ENCODE measurements around the gene RAB43. TPM values are rescaled to one million over a fixed set of nuclear protein-coding genes. Genes with fewer than 3 reads are reported as not detected.

The RAB43 gene
- total RNA-seq, 1 donor from 2014 or later = 8.6 TPM

DNA sequence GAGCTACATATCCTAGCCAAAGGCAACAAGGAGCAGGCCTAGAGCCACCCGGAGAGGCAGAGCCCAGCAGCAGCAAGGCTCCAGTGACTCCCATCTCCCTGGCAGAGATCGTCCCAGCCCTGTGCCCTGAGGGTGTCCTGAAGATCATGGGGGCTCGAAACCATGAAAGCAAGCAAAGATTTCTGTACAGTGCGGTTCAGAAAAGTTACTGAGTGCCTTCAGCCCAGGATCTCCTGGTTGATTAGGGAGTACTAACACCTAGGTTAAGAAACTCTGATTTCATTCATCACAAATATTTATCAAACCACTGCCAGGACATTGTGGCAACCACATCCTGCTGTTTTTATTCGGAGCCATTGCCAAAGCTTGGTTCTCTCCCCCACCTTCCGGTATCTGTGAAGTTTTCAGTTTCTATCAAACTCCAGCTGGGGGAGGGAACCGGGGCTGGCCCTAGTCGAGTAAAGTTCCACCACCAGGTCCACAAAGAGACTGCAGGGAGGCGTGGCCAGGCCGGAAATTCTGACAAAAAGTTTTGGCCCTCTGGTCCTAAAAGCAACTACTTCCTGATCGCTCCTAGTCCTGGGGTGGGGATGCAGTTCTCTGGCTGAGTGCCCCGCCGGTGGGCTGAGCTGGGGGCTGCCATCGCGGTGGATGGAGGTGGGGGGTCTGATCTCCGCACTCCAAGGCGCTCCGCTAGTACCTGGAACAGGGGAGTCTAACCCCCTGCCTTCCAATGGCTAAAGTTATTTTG is 1.2 kb downstream of the RAB43 start:
- H3K4me1 ChIP-seq = peaks cover 28% of the 10 kb centered on the region

DNA sequence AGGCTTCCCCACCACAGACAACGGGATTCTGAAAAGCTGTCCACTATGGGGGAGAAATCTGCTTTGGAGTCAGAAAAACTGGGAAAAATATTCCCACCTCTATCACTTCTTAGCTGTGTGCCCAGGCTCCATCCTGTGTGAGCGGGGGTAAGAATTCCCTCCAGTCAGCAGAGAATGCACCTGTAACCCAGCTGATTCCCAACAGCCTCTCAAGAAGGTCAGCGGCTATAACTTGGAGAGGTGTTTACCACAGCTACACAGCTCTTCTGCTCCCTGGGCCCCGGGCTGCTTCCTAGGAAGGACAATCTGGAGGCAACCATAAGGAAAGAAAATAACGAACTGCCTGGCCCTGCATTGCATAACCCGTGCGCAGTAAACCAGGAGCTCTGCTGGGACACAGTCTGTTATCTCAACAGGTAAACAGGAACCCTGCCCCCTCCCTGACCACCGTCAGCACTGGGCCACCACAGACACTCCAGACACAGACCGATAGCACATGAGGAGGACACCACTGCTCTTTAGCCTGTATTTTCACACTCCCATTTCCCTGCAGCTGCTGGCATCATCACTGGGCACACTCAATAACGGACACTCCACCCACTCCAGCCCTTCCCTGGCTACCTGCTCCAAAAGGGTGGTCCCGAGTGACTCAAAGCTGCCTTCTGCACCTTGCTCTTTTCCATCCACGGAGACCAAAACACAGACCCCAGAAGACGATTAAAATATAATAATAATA is 2.1 kb downstream of the RAB43 start:
- Histone ChIP-seq H3K9me3 (no peaks in the 10 kb centered on the region), H3K27ac (peak overlapping the region; percentile 95), H3K36me3 (peaks cover 0 to 6% of the 10 kb centered on the region in 2 donors), H3K4me1 (peaks cover 28% of the 10 kb centered on the region), H3K27me3 (no peaks in the 10 kb centered on the region), H3K4me3 (peak overlapping the region; percentile 68 to 85)
- no peak for TF ChIP-seq POLR2A (IDR thresholded peaks at IDR 0.05)
- TF ChIP-seq POLR2AphosphoS5 (IDR thresholded peaks at IDR 0.05; ENCODE audit: insufficient read depth in 1 of 2, low read depth in 1 of 2) = no peak
- TF ChIP-seq, protein P1, sequence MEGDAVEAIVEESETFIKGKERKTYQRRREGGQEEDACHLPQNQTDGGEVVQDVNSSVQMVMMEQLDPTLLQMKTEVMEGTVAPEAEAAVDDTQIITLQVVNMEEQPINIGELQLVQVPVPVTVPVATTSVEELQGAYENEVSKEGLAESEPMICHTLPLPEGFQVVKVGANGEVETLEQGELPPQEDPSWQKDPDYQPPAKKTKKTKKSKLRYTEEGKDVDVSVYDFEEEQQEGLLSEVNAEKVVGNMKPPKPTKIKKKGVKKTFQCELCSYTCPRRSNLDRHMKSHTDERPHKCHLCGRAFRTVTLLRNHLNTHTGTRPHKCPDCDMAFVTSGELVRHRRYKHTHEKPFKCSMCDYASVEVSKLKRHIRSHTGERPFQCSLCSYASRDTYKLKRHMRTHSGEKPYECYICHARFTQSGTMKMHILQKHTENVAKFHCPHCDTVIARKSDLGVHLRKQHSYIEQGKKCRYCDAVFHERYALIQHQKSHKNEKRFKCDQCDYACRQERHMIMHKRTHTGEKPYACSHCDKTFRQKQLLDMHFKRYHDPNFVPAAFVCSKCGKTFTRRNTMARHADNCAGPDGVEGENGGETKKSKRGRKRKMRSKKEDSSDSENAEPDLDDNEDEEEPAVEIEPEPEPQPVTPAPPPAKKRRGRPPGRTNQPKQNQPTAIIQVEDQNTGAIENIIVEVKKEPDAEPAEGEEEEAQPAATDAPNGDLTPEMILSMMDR (IDR thresholded peaks at IDR 0.05) = no peak
- intact Hi-C loops (cut with DNase I) = loop anchor here (10.0 kb wide), 1 partner anchor 65 kb away; no protein-coding TSS in a partner anchor
- no peak for DNase-seq (ENCODE audit: extremely low spot score in 2 of 2)

More for the DNA sequence above, 1.2 kb downstream of the RAB43 start:
- Histone ChIP-seq H3K36me3 (no peaks in the 10 kb centered on the region), H3K4me3 (peak overlapping the region; percentile 68 to 85), H3K27ac (peak overlapping the region; percentile 95), H3K9me3 (no peaks in the 10 kb centered on the region), H3K27me3 (no peaks in the 10 kb centered on the region)
- DNase-seq (ENCODE audit: extremely low spot score in 2 of 2) = peak in 1 of 2 donors; percentile 95
- intact Hi-C loops (cut with DNase I) = loop anchor here (10.0 kb wide), 1 partner anchor 66 kb away; no protein-coding TSS in a partner anchor
- TF ChIP-seq POLR2AphosphoS5 (IDR thresholded peaks at IDR 0.05; ENCODE audit: insufficient read depth in 1 of 2, low read depth in 1 of 2) (peak; percentile 50 to 73), POLR2A (IDR thresholded peaks at IDR 0.05) (peak in 1 of 2 donors; percentile 45)
- TF ChIP-seq, protein P1 (IDR thresholded peaks at IDR 0.05) = no peak

DNA sequence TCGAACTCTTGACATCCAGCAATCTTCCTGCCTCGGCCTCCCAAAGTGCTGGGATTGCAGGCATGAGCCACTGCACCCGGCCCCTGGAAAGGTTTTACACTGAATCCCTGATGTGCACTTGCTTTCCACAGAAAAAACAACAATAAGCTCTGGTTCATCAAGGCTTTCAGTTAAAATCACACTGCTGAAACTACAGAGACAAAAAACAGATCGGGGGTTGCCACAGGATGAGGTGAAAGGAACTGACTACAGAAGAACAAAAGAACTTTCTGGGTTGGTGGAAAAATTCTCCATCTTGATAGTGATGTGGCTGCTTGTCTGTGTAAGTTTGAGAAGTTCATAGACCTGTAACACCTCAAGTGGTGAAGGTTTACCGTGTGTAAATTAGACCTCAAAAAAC is 2.9 kb downstream of the RAB43 start:
- no peaks in the 10 kb centered on the region for H3K9me3 ChIP-seq
- no peak overlapping the region for H3K27ac ChIP-seq
- H3K4me3 ChIP-seq = no peak overlapping the region
- DNase-seq (ENCODE audit: extremely low spot score in 2 of 2) = no peak
- peaks cover 28% of the 10 kb centered on the region for H3K4me1 ChIP-seq
- H3K36me3 ChIP-seq = peaks cover 0 to 6% of the 10 kb centered on the region in 2 donors
- intact Hi-C loops (cut with DNase I) = no loop called here
- no peaks in the 10 kb centered on the region for H3K27me3 ChIP-seq
- TF ChIP-seq, protein P1 (IDR thresholded peaks at IDR 0.05) = no peak
- TF ChIP-seq POLR2AphosphoS5 (IDR thresholded peaks at IDR 0.05; ENCODE audit: insufficient read depth in 1 of 2, low read depth in 1 of 2) (no peak), POLR2A (IDR thresholded peaks at IDR 0.05) (no peak)

DNA sequence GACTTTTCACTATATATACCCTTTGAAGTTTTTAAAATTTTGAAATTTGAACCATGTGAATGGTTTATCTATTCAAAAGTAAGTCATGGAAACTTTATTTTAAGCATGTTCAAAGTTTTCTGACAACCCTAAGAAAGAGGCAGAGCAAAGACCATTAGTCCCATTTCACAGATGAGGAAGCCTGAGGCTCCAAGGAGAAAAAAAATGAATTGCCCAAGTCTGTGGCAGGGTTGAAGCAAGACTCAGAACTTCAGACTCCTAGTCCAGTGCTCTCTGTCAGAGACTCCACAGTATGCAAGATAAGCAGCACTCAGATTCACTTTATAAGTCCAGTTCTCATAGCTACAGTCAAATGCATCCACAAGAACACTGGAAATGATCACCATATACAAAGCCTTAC is 4.5 kb downstream of the RAB43 start:
- H3K4me3 ChIP-seq = no peak overlapping the region
- H3K27ac ChIP-seq = no peak overlapping the region
- no peaks in the 10 kb centered on the region for H3K9me3 ChIP-seq
- DNase-seq (ENCODE audit: extremely low spot score in 2 of 2) = no peak
- H3K4me1 ChIP-seq = peaks cover 28% of the 10 kb centered on the region
- H3K27me3 ChIP-seq = no peaks in the 10 kb centered on the region
- intact Hi-C loops (cut with DNase I) = no loop called here
- peaks cover 0 to 6% of the 10 kb centered on the region in 2 donors for H3K36me3 ChIP-seq
- TF ChIP-seq POLR2A (IDR thresholded peaks at IDR 0.05) (no peak), POLR2AphosphoS5 (IDR thresholded peaks at IDR 0.05; ENCODE audit: insufficient read depth in 1 of 2, low read depth in 1 of 2) (no peak)
- TF ChIP-seq, protein P1 (IDR thresholded peaks at IDR 0.05) = no peak

Measured in vagina (tissue), 2 donors.